Measurements from ENCODE around the gene SLC13A4. TPM values are rescaled to one million over a fixed set of nuclear protein-coding genes. Genes with fewer than 3 reads are reported as not detected.

SLC13A4 gene
- total and polyA plus RNA-seq, 2 experiments from 2014 or later: 0.13 to 0.93 TPM

- 92% methylated on average over 6 of the region's 6 CpGs for WGBS (ENCODE audit: low lambda C conversion rate, missing lambda C conversion rate)
- DNase-seq (ENCODE audit: low spot score): no peak
- no peak overlapping the region for H3K27ac ChIP-seq
- no peaks in the 10 kb centered on the region for H3K79me2 ChIP-seq
- H2AFZ ChIP-seq: no peak overlapping the region
- no peaks in the 10 kb centered on the region for H3K9me3 ChIP-seq (ENCODE audit: low read depth)
- no peaks in the 10 kb centered on the region for H3K4me1 ChIP-seq (ENCODE audit: insufficient read depth)
- H3K4me2 ChIP-seq: no peak overlapping the region
- no peaks in the 10 kb centered on the region for H3K27me3 ChIP-seq
- H4K20me1 ChIP-seq (ENCODE audit: insufficient read depth, poor library complexity, severe bottlenecking): no peaks in the 10 kb centered on the region
- TF ChIP-seq EZH2phosphoT487 (IDR thresholded peaks at IDR 0.05; ENCODE audit: low read depth, severe bottlenecking, unreplicated experiment) (no peak), CTCF (IDR thresholded peaks at IDR 0.05; ENCODE audit: poor library complexity) (no peak), EZH2 (IDR thresholded peaks at IDR 0.05; ENCODE audit: borderline replicate concordance) (no peak)
- no peaks in the 10 kb centered on the region for H3K9me2 ChIP-seq (replicated peaks; ENCODE audit: insufficient read depth)
- H3K4me3 ChIP-seq: no peak overlapping the region
- no peaks in the 10 kb centered on the region for H3K36me3 ChIP-seq (replicated peaks; ENCODE audit: insufficient read depth, low read depth)
These were observed 8.8 kb upstream of the SLC13A4 start for GRCh38 chr7:135736586-135737305.

DNA sequence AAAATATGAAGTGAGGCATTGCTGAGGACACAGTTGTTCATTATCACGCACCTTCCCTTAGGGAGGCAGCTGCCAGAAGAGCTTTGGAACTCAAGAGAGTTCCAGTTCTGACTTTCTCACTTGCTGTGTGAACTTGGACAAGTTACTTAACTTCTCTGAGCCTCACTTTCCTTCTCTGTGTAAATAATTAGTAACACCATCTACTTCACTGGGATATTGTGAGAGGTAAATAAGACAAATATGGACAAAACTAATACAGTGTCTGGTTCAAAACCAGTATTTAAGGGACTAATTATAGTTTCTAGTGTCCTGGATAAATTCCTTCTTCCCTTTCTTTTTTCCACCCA is 6.3 kb upstream of the SLC13A4 start:
- Histone ChIP-seq H2AFZ (no peak overlapping the region), H4K20me1 (ENCODE audit: insufficient read depth, poor library complexity, severe bottlenecking) (no peaks in the 10 kb centered on the region), H3K79me2 (no peaks in the 10 kb centered on the region), H3K27ac (no peak overlapping the region), H3K4me2 (no peak overlapping the region), H3K4me3 (no peak overlapping the region), H3K4me1 (ENCODE audit: insufficient read depth) (no peaks in the 10 kb centered on the region), H3K36me3 (replicated peaks; ENCODE audit: insufficient read depth, low read depth) (no peaks in the 10 kb centered on the region), H3K27me3 (no peaks in the 10 kb centered on the region), H3K9me3 (ENCODE audit: low read depth) (no peaks in the 10 kb centered on the region), H3K9me2 (replicated peaks; ENCODE audit: insufficient read depth) (no peaks in the 10 kb centered on the region)
- TF ChIP-seq EZH2 (IDR thresholded peaks at IDR 0.05; ENCODE audit: borderline replicate concordance) (no peak), CTCF (IDR thresholded peaks at IDR 0.05; ENCODE audit: poor library complexity) (no peak), EZH2phosphoT487 (IDR thresholded peaks at IDR 0.05; ENCODE audit: low read depth, severe bottlenecking, unreplicated experiment) (no peak)
- 91% methylated on average over 1 of the region's 1 CpG for WGBS (ENCODE audit: low lambda C conversion rate, missing lambda C conversion rate)
- no peak for DNase-seq (ENCODE audit: low spot score)

DNA sequence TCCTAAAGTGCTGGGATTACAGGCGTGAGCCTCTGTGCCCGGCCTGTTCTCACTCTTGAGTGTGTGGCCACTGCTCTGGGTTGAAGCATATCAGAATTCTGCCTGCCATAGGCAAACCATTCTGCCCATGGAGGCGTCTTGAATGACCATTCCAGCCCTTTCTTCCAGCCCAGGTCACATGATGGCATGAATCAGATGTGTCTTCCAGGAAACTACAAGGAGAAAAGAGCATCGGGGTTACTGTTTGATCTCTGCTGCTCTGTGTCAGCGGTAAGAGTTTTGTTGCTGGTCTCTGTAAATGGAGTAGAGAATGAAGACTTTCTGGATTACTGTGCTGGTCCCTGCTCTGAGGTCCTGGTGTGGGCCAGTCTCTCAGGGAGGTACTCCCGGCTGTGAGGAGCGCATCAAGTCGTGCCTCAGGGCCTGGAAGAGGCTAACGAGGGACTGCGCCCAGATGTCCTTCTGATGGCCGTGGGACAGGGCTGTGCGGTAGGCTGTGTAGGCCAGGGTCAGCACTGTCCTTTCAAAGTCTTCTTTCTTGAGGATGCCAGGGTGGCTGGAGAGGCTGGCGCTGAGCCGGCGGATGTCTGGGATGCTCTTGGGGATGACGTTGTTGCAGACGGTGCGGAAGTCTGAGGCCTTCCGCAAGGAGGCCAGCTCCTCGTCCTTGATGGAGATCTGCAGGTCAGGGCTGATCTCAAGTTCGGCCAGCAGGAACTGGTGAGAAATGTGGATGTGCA is 5.8 kb upstream of the SLC13A4 start:
- H3K36me3 ChIP-seq (replicated peaks; ENCODE audit: insufficient read depth, low read depth): no peaks in the 10 kb centered on the region
- DNase-seq (ENCODE audit: low spot score): no peak
- H3K4me1 ChIP-seq (ENCODE audit: insufficient read depth): no peaks in the 10 kb centered on the region
- H3K4me3 ChIP-seq: no peak overlapping the region
- no peaks in the 10 kb centered on the region for H3K27me3 ChIP-seq
- H3K4me2 ChIP-seq: no peak overlapping the region
- H4K20me1 ChIP-seq (ENCODE audit: insufficient read depth, poor library complexity, severe bottlenecking): no peaks in the 10 kb centered on the region
- TF ChIP-seq EZH2phosphoT487 (IDR thresholded peaks at IDR 0.05; ENCODE audit: low read depth, severe bottlenecking, unreplicated experiment): no peak
- TF ChIP-seq EZH2 (IDR thresholded peaks at IDR 0.05; ENCODE audit: borderline replicate concordance): no peak
- no peak for TF ChIP-seq CTCF (IDR thresholded peaks at IDR 0.05; ENCODE audit: poor library complexity)
- H2AFZ ChIP-seq: no peak overlapping the region
- H3K79me2 ChIP-seq: no peaks in the 10 kb centered on the region
- 87% methylated on average over 21 of the region's 21 CpGs for WGBS (ENCODE audit: low lambda C conversion rate, missing lambda C conversion rate)
- H3K27ac ChIP-seq: no peak overlapping the region
- H3K9me2 ChIP-seq (replicated peaks; ENCODE audit: insufficient read depth): no peaks in the 10 kb centered on the region
- H3K9me3 ChIP-seq (ENCODE audit: low read depth): no peaks in the 10 kb centered on the region
